HK-2 (cell line): ENCODE data around the gene F7.

Source experiments
- DNase-seq: peaks from one replicate; pipeline ENCODE4 v3.0.0-alpha.2; 2018; ENCODE audit not compliant: unreplicated experiment

F7 gene

DNA sequence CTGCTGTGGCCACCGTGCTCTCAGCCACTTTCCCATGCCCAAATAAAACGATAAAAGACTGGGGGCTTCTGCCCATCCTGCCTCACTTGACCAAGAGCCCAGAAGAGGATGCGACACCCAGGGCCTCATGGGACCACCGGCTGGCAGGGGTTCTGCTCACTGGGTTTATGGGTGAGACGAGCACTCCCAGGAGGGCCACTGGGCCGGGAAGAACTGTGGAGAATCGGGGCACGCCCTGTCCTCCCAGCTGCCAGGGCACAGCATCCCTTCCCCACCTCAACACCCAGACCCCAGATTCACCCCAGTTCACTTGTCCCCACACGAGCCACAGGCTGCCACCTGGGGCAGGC, 12.3 kb downstream of the F7 start:
- DNase-seq = no peak

DNA sequence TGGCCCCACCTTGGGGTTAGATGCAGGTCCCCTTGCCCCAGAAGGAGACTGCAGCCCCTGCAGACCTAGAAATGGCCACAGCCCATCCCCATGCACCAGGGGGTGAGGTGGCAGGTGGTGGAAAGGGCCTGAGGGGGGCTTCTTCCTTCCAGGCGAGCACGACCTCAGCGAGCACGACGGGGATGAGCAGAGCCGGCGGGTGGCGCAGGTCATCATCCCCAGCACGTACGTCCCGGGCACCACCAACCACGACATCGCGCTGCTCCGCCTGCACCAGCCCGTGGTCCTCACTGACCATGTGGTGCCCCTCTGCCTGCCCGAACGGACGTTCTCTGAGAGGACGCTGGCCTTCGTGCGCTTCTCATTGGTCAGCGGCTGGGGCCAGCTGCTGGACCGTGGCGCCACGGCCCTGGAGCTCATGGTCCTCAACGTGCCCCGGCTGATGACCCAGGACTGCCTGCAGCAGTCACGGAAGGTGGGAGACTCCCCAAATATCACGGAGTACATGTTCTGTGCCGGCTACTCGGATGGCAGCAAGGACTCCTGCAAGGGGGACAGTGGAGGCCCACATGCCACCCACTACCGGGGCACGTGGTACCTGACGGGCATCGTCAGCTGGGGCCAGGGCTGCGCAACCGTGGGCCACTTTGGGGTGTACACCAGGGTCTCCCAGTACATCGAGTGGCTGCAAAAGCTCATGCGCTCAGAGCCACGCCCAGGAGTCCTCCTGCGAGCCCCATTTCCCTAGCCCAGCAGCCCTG, 12.8 kb downstream of the F7 start:
- no peak for DNase-seq

DNA sequence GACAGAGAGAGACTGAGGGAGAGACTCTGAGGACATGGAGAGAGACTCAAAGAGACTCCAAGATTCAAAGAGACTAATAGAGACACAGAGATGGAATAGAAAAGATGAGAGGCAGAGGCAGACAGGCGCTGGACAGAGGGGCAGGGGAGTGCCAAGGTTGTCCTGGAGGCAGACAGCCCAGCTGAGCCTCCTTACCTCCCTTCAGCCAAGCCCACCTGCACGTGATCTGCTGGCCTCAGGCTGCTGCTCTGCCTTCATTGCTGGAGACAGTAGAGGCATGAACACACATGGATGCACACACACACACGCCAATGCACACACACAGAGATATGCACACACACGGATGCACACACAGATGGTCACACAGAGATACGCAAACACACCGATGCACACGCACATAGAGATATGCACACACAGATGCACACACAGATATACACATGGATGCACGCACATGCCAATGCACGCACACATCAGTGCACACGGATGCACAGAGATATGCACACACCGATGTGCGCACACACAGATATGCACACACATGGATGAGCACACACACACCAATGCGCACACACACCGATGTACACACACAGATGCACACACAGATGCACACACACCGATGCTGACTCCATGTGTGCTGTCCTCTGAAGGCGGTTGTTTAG, 13.7 kb downstream of the F7 start:
- no peak for DNase-seq

DNA sequence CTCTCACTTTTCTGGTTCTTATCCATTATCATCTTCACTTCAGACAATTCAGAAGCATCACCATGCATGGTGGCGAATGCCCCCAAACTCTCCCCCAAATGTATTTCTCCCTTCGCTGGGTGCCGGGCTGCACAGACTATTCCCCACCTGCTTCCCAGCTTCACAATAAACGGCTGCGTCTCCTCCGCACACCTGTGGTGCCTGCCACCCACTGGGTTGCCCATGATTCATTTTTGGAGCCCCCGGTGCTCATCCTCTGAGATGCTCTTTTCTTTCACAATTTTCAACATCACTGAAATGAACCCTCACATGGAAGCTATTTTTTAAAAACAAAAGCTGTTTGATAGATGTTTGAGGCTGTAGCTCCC, 14.2 kb downstream of the F7 start:
- DNase-seq = no peak

GRCh38 chr13:113120300-113121182, 14.9 kb downstream of the F7 start:
- DNase-seq = no peak

DNA sequence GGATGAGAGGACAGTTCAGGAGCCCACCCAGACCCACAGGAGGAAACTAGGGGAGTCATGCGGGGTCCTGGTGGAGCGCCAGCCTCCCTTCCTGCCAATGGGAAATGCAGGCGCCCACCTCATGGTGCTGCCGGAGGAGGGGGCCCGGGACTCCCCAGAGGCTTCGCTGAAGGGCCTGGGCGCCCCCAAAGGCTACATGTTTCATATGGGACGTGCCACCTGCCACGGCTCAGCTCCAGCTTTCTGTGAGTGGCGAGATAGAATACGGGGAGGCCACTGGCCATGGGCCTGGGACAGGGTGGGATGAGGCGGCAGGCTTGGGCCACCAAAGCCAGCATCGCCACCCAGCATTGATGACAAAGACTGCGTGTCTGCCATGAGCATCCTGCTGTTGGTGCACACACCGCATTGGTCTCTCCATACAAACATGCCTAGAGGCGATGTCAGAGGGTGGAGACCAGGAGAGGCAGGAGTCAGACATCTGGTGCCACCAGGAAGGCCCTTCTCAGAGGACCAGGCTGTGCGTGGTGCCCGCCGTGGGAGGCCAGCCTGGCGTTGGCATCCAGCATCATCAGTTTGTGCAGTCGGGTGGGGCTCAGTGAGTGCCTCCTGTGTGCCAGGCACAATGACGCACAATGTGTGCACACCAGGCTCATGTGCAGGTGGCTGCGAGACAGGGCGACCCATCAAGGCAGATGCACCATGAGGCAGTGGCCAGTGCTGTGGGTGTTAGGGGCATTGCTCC, 15.8 kb downstream of the F7 start:
- DNase-seq = no peak

- no peak for DNase-seq
Measured at GRCh38 chr13:113121928-113122471, 16.4 kb downstream of the F7 start.

GRCh38 chr13:113122550-113123225, 17.1 kb downstream of the F7 start, which contains the start of gene F10:
F10 (plus strand) TSS chr13:113122799; CDS start chr13:113122856, 57 bp downstream.
- no peak for DNase-seq

- no peak for DNase-seq
Measured at GRCh38 chr13:113123226-113124201, 17.9 kb downstream of the F7 start.

- no peak for DNase-seq
Measured at GRCh38 chr13:113124211-113124970, 18.8 kb downstream of the F7 start.

DNA sequence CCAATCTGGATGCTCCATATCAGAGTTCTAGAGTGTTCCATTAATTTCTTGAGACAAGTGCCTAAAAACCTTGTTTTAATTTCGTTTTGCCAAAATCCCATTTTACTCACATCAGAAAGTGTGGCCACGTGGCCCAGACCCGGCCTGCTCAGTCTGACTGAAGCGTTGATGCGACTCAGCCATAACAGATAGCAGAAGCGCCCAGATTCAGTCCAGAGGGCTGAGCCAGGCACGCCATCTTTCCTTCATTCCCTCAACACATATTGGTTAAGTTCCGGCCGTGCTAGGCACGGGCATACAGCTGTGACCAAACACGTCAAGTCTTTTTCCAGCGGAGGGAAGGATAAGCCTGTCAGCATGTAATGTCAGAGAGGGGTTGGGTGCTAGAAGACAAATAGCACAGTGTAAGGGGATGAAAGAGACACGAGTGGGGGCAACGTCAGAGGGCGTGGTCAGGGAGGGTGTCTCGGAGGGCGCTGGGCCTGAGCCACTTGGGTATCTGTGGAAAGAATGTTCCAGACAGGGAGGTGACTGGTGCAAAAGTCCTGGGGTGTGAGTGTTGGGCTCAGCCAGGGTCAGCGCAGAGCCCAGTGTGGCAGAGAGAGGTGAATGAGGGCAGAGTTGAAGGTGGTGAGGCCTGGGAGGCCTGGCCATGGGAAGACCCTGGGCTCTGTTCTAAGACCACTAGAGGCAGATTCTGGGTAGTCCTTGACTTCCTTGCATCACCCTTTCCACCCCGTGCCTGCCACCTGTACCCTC, 20.1 kb downstream of the F7 start:
- DNase-seq = no peak

DNA sequence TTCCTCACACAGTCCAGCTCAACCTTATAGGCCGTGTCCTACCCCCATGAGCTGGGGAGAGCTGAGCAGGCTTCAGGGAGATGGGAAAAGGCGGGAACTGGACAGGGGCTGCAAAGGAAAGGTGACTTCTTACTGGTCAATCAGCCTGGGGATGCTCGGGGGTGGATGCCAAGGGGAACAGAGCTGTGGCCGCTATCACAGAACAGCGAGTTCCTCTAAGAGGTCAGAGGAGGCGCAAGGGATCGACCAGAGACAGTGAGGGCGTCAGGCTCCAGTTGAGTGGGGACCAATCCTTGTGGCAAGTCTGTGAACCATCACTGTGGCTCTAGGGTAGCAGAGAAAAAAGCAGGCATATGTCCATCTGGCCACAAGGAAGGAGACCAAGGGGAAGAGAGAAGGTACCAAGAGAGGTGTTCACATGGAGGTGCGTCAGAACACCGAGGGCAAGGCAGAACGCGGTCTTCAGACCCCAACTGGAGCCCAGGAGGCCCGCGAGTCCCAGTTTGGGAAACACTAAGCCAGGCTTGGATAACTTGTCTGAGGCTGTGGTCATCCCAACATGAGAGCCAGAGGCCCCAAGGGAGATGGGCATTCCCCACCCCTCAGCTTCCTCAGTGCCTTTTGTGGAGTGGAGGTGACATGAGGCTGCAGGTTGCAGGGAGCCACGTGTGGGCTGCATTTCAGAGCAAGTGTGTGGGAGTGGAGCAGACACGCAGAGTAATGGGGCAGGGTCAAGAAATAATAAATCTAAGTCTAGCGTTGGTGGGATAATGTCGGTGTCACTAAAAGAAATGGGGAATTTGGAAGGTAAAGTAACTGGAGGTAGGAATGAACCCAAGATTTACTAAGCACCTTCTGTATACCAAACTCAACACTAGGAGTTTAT, 20.9 kb downstream of the F7 start:
- no peak for DNase-seq

DNA sequence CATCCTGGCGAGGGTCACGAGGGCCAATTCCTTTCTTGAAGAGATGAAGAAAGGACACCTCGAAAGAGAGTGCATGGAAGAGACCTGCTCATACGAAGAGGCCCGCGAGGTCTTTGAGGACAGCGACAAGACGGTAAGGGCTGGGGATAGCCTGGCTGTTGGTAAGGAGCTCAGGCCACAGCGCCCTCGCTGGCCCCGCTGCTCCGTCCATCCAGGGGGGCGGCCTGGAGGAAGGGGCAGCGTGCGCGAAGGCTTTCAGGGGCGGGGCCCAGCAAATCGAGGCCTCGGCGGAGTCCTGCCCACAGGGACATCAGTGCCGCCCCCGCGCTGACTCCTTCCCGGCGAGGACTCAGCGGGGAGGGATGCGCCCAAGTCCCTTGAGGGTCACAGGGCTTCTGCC, 23.9 kb downstream of the F7 start:
- no peak for DNase-seq

GRCh38 chr13:113129921-113130750, 24.5 kb downstream of the F7 start:
- DNase-seq = no peak

DNA sequence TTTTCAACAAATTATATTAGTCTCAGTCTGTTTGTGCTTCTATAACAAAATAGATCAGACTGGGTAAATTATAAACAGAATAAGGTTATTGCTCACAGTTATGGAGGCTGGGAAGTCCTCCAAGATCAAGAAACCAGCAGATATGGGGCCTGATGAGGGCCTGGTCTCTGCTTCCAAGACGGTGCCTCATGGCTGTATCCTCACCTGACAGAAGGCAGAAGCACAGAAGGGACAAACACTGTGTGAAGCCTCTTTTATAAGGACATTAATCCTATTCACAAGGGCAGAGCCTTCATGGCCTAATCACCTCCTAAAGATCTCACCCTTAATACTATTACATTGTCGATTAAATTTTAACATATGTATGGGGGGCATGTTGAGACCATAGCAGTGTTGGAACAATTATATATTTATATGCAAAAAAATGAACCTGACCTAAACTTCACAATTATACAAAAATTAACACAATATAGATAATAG, 29.7 kb downstream of the F7 start:
- DNase-seq = no peak

DNA sequence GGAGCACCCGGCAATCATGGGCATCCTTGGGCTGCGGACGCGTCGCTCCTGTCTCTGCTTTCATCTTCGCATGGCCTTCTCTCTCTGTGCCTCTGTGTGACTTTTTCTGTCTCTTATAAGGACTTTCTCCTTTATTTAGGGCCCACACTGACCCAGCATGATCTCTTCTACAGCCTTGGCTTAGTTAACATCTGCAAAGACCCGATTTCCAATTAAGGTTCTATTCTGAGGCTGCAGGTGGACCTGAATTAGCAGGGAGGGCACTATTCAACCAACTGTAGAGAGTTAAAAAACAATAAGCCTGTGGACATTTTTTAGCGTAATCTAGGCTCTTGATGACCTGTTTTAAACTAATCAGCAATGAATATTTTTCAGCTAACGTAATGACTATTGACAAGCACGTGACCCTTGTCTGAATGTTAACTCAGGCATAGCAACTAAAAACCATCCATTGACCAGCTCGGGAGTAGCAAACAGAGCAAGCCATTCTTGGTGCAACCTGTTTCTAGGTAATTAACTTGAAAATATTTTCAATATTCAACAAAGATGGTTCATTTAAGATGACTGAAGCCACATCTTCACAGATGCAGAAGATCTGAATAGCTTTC, 32.2 kb downstream of the F7 start:
- no peak for DNase-seq
